Left ventricle myocardium inferior (tissue), 1 donor: ENCODE measurements around the gene GPRIN3. TPM values are rescaled to one million over a fixed set of nuclear protein-coding genes. Genes with fewer than 3 reads are reported as not detected.

Source experiments
- DNase-seq: peaks from one replicate; pipeline ENCODE4 v3.0.0-alpha.2; 2020
- H3K27ac ChIP-seq: fragments of 200-600 bp; replicated peaks from 2 replicates; pipeline ENCODE4 v1.8.0; 2021
- H3K27me3 ChIP-seq: fragments of 200-600 bp; 2 replicates; pipeline ENCODE4 v1.8.0; 2021; ENCODE audit warnings: low read depth
- H3K36me3 ChIP-seq: fragments of 200-600 bp; 2 replicates; pipeline ENCODE4 v1.8.0; 2021
- H3K4me1 ChIP-seq: fragments of 200-600 bp; 2 replicates; pipeline ENCODE4 v1.8.0; 2021
- H3K4me3 ChIP-seq: fragments of 200-600 bp; 2 replicates; pipeline ENCODE4 v1.8.0; 2021; ENCODE audit warnings: mild to moderate bottlenecking, moderate library complexity
- H3K9me3 ChIP-seq: fragments of 200-600 bp; replicated peaks from 2 replicates; pipeline ENCODE4 v1.8.0; 2021
- CTCF ChIP-seq: fragments of 200-600 bp; IDR thresholded peaks from 2 replicates; pipeline ENCODE4 v1.8.0; 2021; ENCODE audit warnings: antibody characterized with exemption, mild to moderate bottlenecking, borderline replicate concordance
- intact Hi-C: fragments of 100-400 bp; cut with micrococcal nuclease; formaldehyde crosslinking; loops from one replicate; pipeline ENCODE4 v1.11.0; 2022
- total RNA-seq: library from RNA; stranded (reverse); fragmentation: NEBNext Ultra II Directional; extraction: Animal tissue kit (Norgen Biotek cat#: 25700); gene quantifications from one replicate; pipeline ENCODE4 v1.2.1, GENCODE V29; 2021
- donor health status: DM: no; HTN: yes; CAD: no; lungs with severe emphysema.

The GPRIN3 gene
- total RNA-seq, 1 donor from 2014 or later: 9.0 TPM

- Histone ChIP-seq H3K4me3 (no peak overlapping the region), H3K9me3 (no peaks in the 10 kb centered on the region), H3K27me3 (no peaks in the 10 kb centered on the region), H3K27ac (no peak overlapping the region), H3K36me3 (peaks cover 4% of the 10 kb centered on the region), H3K4me1 (peaks cover 48% of the 10 kb centered on the region)
- TF ChIP-seq CTCF: no peak
- intact Hi-C loops: no loop called here
- no peak for DNase-seq
Measured at GRCh38 chr4:89253935-89254334, 53.7 kb downstream of the GPRIN3 start.

GRCh38 chr4:89253311-89253710, 54.3 kb downstream of the GPRIN3 start:
- Histone ChIP-seq H3K27me3 (no peaks in the 10 kb centered on the region), H3K4me3 (no peak overlapping the region), H3K4me1 (peaks cover 41% of the 10 kb centered on the region), H3K27ac (no peak overlapping the region), H3K36me3 (peaks cover 6% of the 10 kb centered on the region), H3K9me3 (no peaks in the 10 kb centered on the region)
- no peak for DNase-seq
- intact Hi-C loops: no loop called here
- TF ChIP-seq CTCF: no peak

- intact Hi-C loops: no loop called here
- TF ChIP-seq CTCF: no peak
Measured at GRCh38 chr4:89251396-89251795, 56.2 kb downstream of the GPRIN3 start.

GRCh38 chr4:89249716-89250361, 57.8 kb downstream of the GPRIN3 start:
- H3K9me3 ChIP-seq: no peaks in the 10 kb centered on the region
- no peak overlapping the region for H3K27ac ChIP-seq
- H3K4me1 ChIP-seq: peaks cover 16% of the 10 kb centered on the region
- intact Hi-C loops: no loop called here
- no peak for TF ChIP-seq CTCF
- no peak for DNase-seq
- peaks cover 6% of the 10 kb centered on the region for H3K36me3 ChIP-seq
- no peaks in the 10 kb centered on the region for H3K27me3 ChIP-seq
- no peak overlapping the region for H3K4me3 ChIP-seq

More at GRCh38 chr4:89251396-89251795, 56.2 kb downstream of the GPRIN3 start:
- peaks cover 6% of the 10 kb centered on the region for H3K36me3 ChIP-seq
- H3K27ac ChIP-seq: no peak overlapping the region
- no peaks in the 10 kb centered on the region for H3K27me3 ChIP-seq
- H3K9me3 ChIP-seq: no peaks in the 10 kb centered on the region
- H3K4me1 ChIP-seq: peaks cover 22% of the 10 kb centered on the region
- H3K4me3 ChIP-seq: no peak overlapping the region
- DNase-seq: no peak

- Histone ChIP-seq H3K27me3 (no peaks in the 10 kb centered on the region), H3K4me1 (peaks cover 16% of the 10 kb centered on the region), H3K9me3 (no peaks in the 10 kb centered on the region), H3K27ac (no peak overlapping the region), H3K4me3 (no peak overlapping the region), H3K36me3 (peaks cover 6% of the 10 kb centered on the region)
- TF ChIP-seq CTCF: no peak
- DNase-seq: no peak
- intact Hi-C loops: no loop called here
Measured at GRCh38 chr4:89249313-89249712, 58.3 kb downstream of the GPRIN3 start.
